Mesodermal cell (in vitro differentiated cells): ENCODE data around the gene MACROD2.
A peak's percentile ranks its signal among the peaks of the same experiment; 100 is the strongest.

Source experiments
- H3K27ac ChIP-seq: 2 replicates; pipeline ENCODE4 v1.7.0; 2013; ENCODE audit warnings: mild to moderate bottlenecking, low read depth, low read length, moderate library complexity; ENCODE audit not compliant: severe bottlenecking
- H3K36me3 ChIP-seq: 2 replicates; pipeline ENCODE4 v1.7.1; 2013; ENCODE audit warnings: mild to moderate bottlenecking, low read length, moderate library complexity; ENCODE audit not compliant: control insufficient read depth, insufficient read depth
- H3K4me1 ChIP-seq: one replicate; pipeline ENCODE4 v1.7.1; 2013; ENCODE audit warnings: mild to moderate bottlenecking, low read length; ENCODE audit not compliant: insufficient read depth, control insufficient read depth, poor library complexity, severe bottlenecking
- H3K4me3 ChIP-seq: 2 replicates; pipeline ENCODE4 v1.7.0; 2013; ENCODE audit warnings: low read length, control low read depth, mild to moderate bottlenecking; ENCODE audit not compliant: insufficient read depth, poor library complexity, severe bottlenecking; ENCODE audit errors: extremely low read depth
- H3K9me3 ChIP-seq: 2 replicates; pipeline ENCODE4 v1.7.1; 2013; ENCODE audit warnings: mild to moderate bottlenecking, low read length, moderate library complexity; ENCODE audit not compliant: control insufficient read depth
- WGBS, 2 experiments: methylation state at CpG; one replicate each; pipeline ENCODE4 v1.1.5; 2013; ENCODE audit warnings: missing lambda C conversion rate in 2 of 2; ENCODE audit not compliant: insufficient coverage in 2 of 2; 5-methylcytosine and 5-hydroxymethylcytosine counted together

Gene MACROD2

GRCh38 chr20:14431568-14431967, 436.3 kb downstream of the MACROD2 start:
- H3K27ac ChIP-seq = no peak overlapping the region
- 83% methylated on average over 1 of the region's 2 CpGs; no CpG with 5 or more reads in 1 of the 2 experiments for WGBS, 2 experiments
- no peak overlapping the region for H3K4me3 ChIP-seq
- H3K36me3 ChIP-seq = no peaks in the 10 kb centered on the region
- no peaks in the 10 kb centered on the region for H3K9me3 ChIP-seq
- no peaks in the 10 kb centered on the region for H3K4me1 ChIP-seq

- no peaks in the 10 kb centered on the region for H3K36me3 ChIP-seq
- H3K27ac ChIP-seq = no peak overlapping the region
- H3K4me1 ChIP-seq = no peaks in the 10 kb centered on the region
- H3K4me3 ChIP-seq = no peak overlapping the region
- WGBS, 2 experiments = 88 to 96% methylated on average over 3 of the region's 4 CpGs
- H3K9me3 ChIP-seq = no peaks in the 10 kb centered on the region
Observed at GRCh38 chr20:14432085-14432484, 436.8 kb downstream of the MACROD2 start.

GRCh38 chr20:14432597-14432996, 437.3 kb downstream of the MACROD2 start:
- H3K4me1 ChIP-seq = no peaks in the 10 kb centered on the region
- no peaks in the 10 kb centered on the region for H3K36me3 ChIP-seq
- H3K27ac ChIP-seq = no peak overlapping the region
- no peaks in the 10 kb centered on the region for H3K9me3 ChIP-seq
- no peak overlapping the region for H3K4me3 ChIP-seq

GRCh38 chr20:14434384-14435136, 439.2 kb downstream of the MACROD2 start:
- Histone ChIP-seq H3K36me3 (no peaks in the 10 kb centered on the region), H3K4me1 (no peaks in the 10 kb centered on the region), H3K9me3 (peaks cover 13% of the 10 kb centered on the region), H3K4me3 (no peak overlapping the region), H3K27ac (no peak overlapping the region)
- WGBS, 2 experiments = 56 to 88% methylated on average over 1 of the region's 1 CpG

GRCh38 chr20:14441201-14441600, 445.9 kb downstream of the MACROD2 start:
- peaks cover 19% of the 10 kb centered on the region for H3K9me3 ChIP-seq
- WGBS, 2 experiments = 89 to 100% methylated on average over 1 to 3 of the region's 4 CpGs
- no peak overlapping the region for H3K27ac ChIP-seq
- no peaks in the 10 kb centered on the region for H3K4me1 ChIP-seq
- H3K4me3 ChIP-seq = no peak overlapping the region
- H3K36me3 ChIP-seq = no peaks in the 10 kb centered on the region

- no peaks in the 10 kb centered on the region for H3K4me1 ChIP-seq
- peaks cover 9% of the 10 kb centered on the region for H3K9me3 ChIP-seq
- no peak overlapping the region for H3K27ac ChIP-seq
- no peak overlapping the region for H3K4me3 ChIP-seq
- H3K36me3 ChIP-seq = no peaks in the 10 kb centered on the region
- WGBS, 2 experiments = 88 to 92% methylated on average over 3 of the region's 3 CpGs
Observed at GRCh38 chr20:14444106-14444505, 448.8 kb downstream of the MACROD2 start.

GRCh38 chr20:14445310-14445709, 450.0 kb downstream of the MACROD2 start:
- no peaks in the 10 kb centered on the region for H3K4me1 ChIP-seq
- no peak overlapping the region for H3K4me3 ChIP-seq
- H3K36me3 ChIP-seq = no peaks in the 10 kb centered on the region
- H3K9me3 ChIP-seq = peaks cover 6% of the 10 kb centered on the region
- peak overlapping the region; percentile 57 for H3K27ac ChIP-seq

- peaks cover 6% of the 10 kb centered on the region for H3K9me3 ChIP-seq
- peak overlapping the region; percentile 57 for H3K27ac ChIP-seq
- no peak overlapping the region for H3K4me3 ChIP-seq
- no peaks in the 10 kb centered on the region for H3K36me3 ChIP-seq
- no peaks in the 10 kb centered on the region for H3K4me1 ChIP-seq
Observed at GRCh38 chr20:14445902-14446301, 450.6 kb downstream of the MACROD2 start.

GRCh38 chr20:14446446-14446845, 451.1 kb downstream of the MACROD2 start:
- Histone ChIP-seq H3K36me3 (no peaks in the 10 kb centered on the region), H3K4me1 (no peaks in the 10 kb centered on the region), H3K9me3 (peaks cover 6% of the 10 kb centered on the region), H3K4me3 (no peak overlapping the region), H3K27ac (no peak overlapping the region)

- Histone ChIP-seq H3K36me3 (no peaks in the 10 kb centered on the region), H3K4me1 (no peaks in the 10 kb centered on the region), H3K4me3 (no peak overlapping the region), H3K27ac (no peak overlapping the region), H3K9me3 (peaks cover 5% of the 10 kb centered on the region)
- WGBS, 2 experiments = no CpG with 5 or more reads among the region's 1 CpG
Observed at GRCh38 chr20:14449323-14449722, 454.0 kb downstream of the MACROD2 start.

- WGBS, 2 experiments = 100% methylated on average over 1 of the region's 2 CpGs; no CpG with 5 or more reads in 1 of the 2 experiments
- H3K27ac ChIP-seq = no peak overlapping the region
- H3K36me3 ChIP-seq = no peaks in the 10 kb centered on the region
- H3K4me3 ChIP-seq = no peak overlapping the region
- H3K4me1 ChIP-seq = no peaks in the 10 kb centered on the region
- H3K9me3 ChIP-seq = no peaks in the 10 kb centered on the region
Observed at GRCh38 chr20:14450256-14450655, 454.9 kb downstream of the MACROD2 start.
